NCI-H460 (cell line): ENCODE results near the gene CREM. TPM values are rescaled to one million over a fixed set of nuclear protein-coding genes. Genes with fewer than 3 reads are reported as not detected.
A peak's percentile ranks its signal among the peaks of the same experiment; 100 is the strongest.

Source experiments
- DNase-seq: peaks from one replicate; pipeline ENCODE4 v3.0.0-alpha.2; 2016; ENCODE audit warnings: low read depth; ENCODE audit errors: extremely low read depth
- total RNA-seq: library from RNA; depleted of rRNA; stranded (reverse); fragments of >200 nt; shearing (Covaris generic); gene quantifications from 2 replicates; pipeline ENCODE4 v1.2.3, GENCODE V29; 2014

Gene CREM
- total RNA-seq, 1 experiment from 2014 or later: 240 TPM

- DNase-seq: no peak
Observed at GRCh38 chr10:35191523-35191922, 64.9 kb downstream of the CREM start.

GRCh38 chr10:35192645-35193249 is 66.1 kb downstream of the CREM start:
- DNase-seq: no peak

GRCh38 chr10:35194471-35194870 is 67.8 kb downstream of the CREM start:
- DNase-seq: no peak

GRCh38 chr10:35194906-35195305 is 68.3 kb downstream of the CREM start:
- peak; percentile 72 for DNase-seq

- peak; percentile 87 for DNase-seq
Observed at GRCh38 chr10:35195361-35196306, 69.0 kb downstream of the CREM start.

- no peak for DNase-seq
Observed at GRCh38 chr10:35200487-35200886, 73.8 kb downstream of the CREM start.

GRCh38 chr10:35201234-35201633 is 74.6 kb downstream of the CREM start:
- no peak for DNase-seq

- no peak for DNase-seq
Observed at GRCh38 chr10:35202050-35202449, 75.4 kb downstream of the CREM start.

- DNase-seq: no peak
Observed at GRCh38 chr10:35203745-35204144, 77.1 kb downstream of the CREM start.

GRCh38 chr10:35204650-35205319 is 78.1 kb downstream of the CREM start:
- DNase-seq: no peak

- no peak for DNase-seq
Observed at GRCh38 chr10:35206274-35206673, 79.6 kb downstream of the CREM start.

- DNase-seq: no peak
Observed at GRCh38 chr10:35208536-35208935, 81.9 kb downstream of the CREM start.

GRCh38 chr10:35208949-35209613 is 82.4 kb downstream of the CREM start:
- DNase-seq: no peak

- DNase-seq: no peak
Observed at GRCh38 chr10:35210961-35211360, 84.3 kb downstream of the CREM start.

- no peak for DNase-seq
Observed at GRCh38 chr10:35211390-35211789, 84.7 kb downstream of the CREM start.

- no peak for DNase-seq
Observed at GRCh38 chr10:35212856-35213255, 86.2 kb downstream of the CREM start.

GRCh38 chr10:35213699-35214098 is 87.1 kb downstream of the CREM start:
- DNase-seq: no peak

- DNase-seq: no peak
Observed at GRCh38 chr10:35214607-35215020, 88.0 kb downstream of the CREM start.

GRCh38 chr10:35215107-35215506 is 88.5 kb downstream of the CREM start:
- DNase-seq: no peak

GRCh38 chr10:35216303-35216905 is 89.8 kb downstream of the CREM start:
- DNase-seq: no peak
